ENCODE results near the gene DUSP22.
A peak's percentile ranks its signal among the peaks of the same experiment; 100 is the strongest.

The DUSP22 gene

GRCh38 chr6:336159-337114, 44.1 kb downstream of the DUSP22 start:
- Histone ChIP-seq H3K27ac (ENCODE audit: low read depth, low read length) (no peak overlapping the region), H3K9me3 (ENCODE audit: control insufficient read depth in 5 of 5, low read length in 5 of 5) (no peaks in the 10 kb centered on the region), H3K9ac (ENCODE audit: low read length in 5 of 5) (no peak overlapping the region), H3K36me3 (ENCODE audit: control insufficient read depth in 5 of 5, insufficient read depth in 5 of 5, low read length in 5 of 5) (peaks cover 0 to 8% (median 3%) of the 10 kb centered on the region in 5 donors), H3K27me3 (ENCODE audit: control insufficient read depth in 5 of 5, insufficient read depth in 4 of 5, low read length in 5 of 5) (no peaks in the 10 kb centered on the region), H3K4me3 (ENCODE audit: low read depth in 1 of 5, low read length in 5 of 5) (no peak overlapping the region), H3K4me1 (ENCODE audit: control insufficient read depth in 5 of 5, insufficient read depth in 5 of 5, low read length in 5 of 5) (peaks cover 5 to 56% (median 31%) of the 10 kb centered on the region in 5 donors)

- H3K4me3 ChIP-seq (ENCODE audit: low read depth in 1 of 5, low read length in 5 of 5): no peak overlapping the region
- peaks cover 2 to 55% (median 32%) of the 10 kb centered on the region in 5 donors for H3K4me1 ChIP-seq (ENCODE audit: control insufficient read depth in 5 of 5, insufficient read depth in 5 of 5, low read length in 5 of 5)
- H3K27me3 ChIP-seq (ENCODE audit: control insufficient read depth in 5 of 5, insufficient read depth in 4 of 5, low read length in 5 of 5): no peaks in the 10 kb centered on the region
- H3K36me3 ChIP-seq (ENCODE audit: control insufficient read depth in 5 of 5, insufficient read depth in 5 of 5, low read length in 5 of 5): peaks cover 0 to 11% (median 3%) of the 10 kb centered on the region in 5 donors
- H3K9ac ChIP-seq (ENCODE audit: low read length in 5 of 5): no peak overlapping the region
- H3K27ac ChIP-seq (ENCODE audit: low read depth, low read length): no peak overlapping the region
- H3K9me3 ChIP-seq (ENCODE audit: control insufficient read depth in 5 of 5, low read length in 5 of 5): no peaks in the 10 kb centered on the region
Observed at GRCh38 chr6:337805-338368, 45.6 kb downstream of the DUSP22 start.

- Histone ChIP-seq H3K36me3 (ENCODE audit: control insufficient read depth in 5 of 5, insufficient read depth in 5 of 5, low read length in 5 of 5) (peaks cover 0 to 11% (median 3%) of the 10 kb centered on the region in 5 donors), H3K4me1 (ENCODE audit: control insufficient read depth in 5 of 5, insufficient read depth in 5 of 5, low read length in 5 of 5) (peaks cover 0 to 51% (median 28%) of the 10 kb centered on the region in 5 donors), H3K4me3 (ENCODE audit: low read depth in 1 of 5, low read length in 5 of 5) (no peak overlapping the region), H3K9me3 (ENCODE audit: control insufficient read depth in 5 of 5, low read length in 5 of 5) (no peaks in the 10 kb centered on the region), H3K9ac (ENCODE audit: low read length in 5 of 5) (no peak overlapping the region), H3K27me3 (ENCODE audit: control insufficient read depth in 5 of 5, insufficient read depth in 4 of 5, low read length in 5 of 5) (no peaks in the 10 kb centered on the region), H3K27ac (ENCODE audit: low read depth, low read length) (no peak overlapping the region)
Observed at GRCh38 chr6:338815-339262, 46.6 kb downstream of the DUSP22 start.

DNA sequence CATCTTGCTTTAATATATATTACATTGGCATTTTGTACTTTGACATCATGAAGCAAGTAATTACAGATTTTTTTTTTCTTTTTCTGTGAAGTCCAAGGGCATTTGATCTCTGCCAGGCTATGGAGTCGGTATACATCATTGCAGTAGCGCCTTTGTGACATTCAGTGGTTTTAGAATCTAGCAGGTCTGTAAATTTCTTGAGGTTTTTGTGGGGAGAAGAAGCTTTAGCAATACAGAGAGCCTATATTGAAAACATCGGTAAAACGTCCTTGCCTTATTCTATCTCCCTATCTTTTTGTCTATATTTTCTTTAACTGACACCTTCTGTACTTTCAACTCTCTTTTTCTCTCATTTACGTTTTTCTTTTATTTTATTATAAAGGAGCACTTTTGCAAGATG, 47.2 kb downstream of the DUSP22 start:
- Histone ChIP-seq H3K27ac (ENCODE audit: low read depth, low read length) (no peak overlapping the region), H3K36me3 (ENCODE audit: control insufficient read depth in 5 of 5, insufficient read depth in 5 of 5, low read length in 5 of 5) (peaks cover 0 to 11% (median 3%) of the 10 kb centered on the region in 5 donors), H3K27me3 (ENCODE audit: control insufficient read depth in 5 of 5, insufficient read depth in 4 of 5, low read length in 5 of 5) (no peaks in the 10 kb centered on the region), H3K9ac (ENCODE audit: low read length in 5 of 5) (no peak overlapping the region), H3K9me3 (ENCODE audit: control insufficient read depth in 5 of 5, low read length in 5 of 5) (no peaks in the 10 kb centered on the region), H3K4me1 (ENCODE audit: control insufficient read depth in 5 of 5, insufficient read depth in 5 of 5, low read length in 5 of 5) (peaks cover 0 to 53% (median 30%) of the 10 kb centered on the region in 5 donors), H3K4me3 (ENCODE audit: low read depth in 1 of 5, low read length in 5 of 5) (no peak overlapping the region)

GRCh38 chr6:340186-340955, 48.1 kb downstream of the DUSP22 start:
- Histone ChIP-seq H3K9ac (ENCODE audit: low read length in 5 of 5) (no peak overlapping the region), H3K36me3 (ENCODE audit: control insufficient read depth in 5 of 5, insufficient read depth in 5 of 5, low read length in 5 of 5) (peaks cover 0 to 11% (median 3%) of the 10 kb centered on the region in 5 donors), H3K9me3 (ENCODE audit: control insufficient read depth in 5 of 5, low read length in 5 of 5) (no peaks in the 10 kb centered on the region), H3K4me1 (ENCODE audit: control insufficient read depth in 5 of 5, insufficient read depth in 5 of 5, low read length in 5 of 5) (peaks cover 4 to 53% (median 34%) of the 10 kb centered on the region in 5 donors), H3K4me3 (ENCODE audit: low read depth in 1 of 5, low read length in 5 of 5) (peak overlapping the region in 1 of 5 donors; percentile 43), H3K27me3 (ENCODE audit: control insufficient read depth in 5 of 5, insufficient read depth in 4 of 5, low read length in 5 of 5) (no peaks in the 10 kb centered on the region), H3K27ac (ENCODE audit: low read depth, low read length) (no peak overlapping the region)

- Histone ChIP-seq H3K4me3 (ENCODE audit: low read depth in 1 of 5, low read length in 5 of 5) (peak overlapping the region in 2 of 5 donors; percentile 15 to 43), H3K9me3 (ENCODE audit: control insufficient read depth in 5 of 5, low read length in 5 of 5) (no peaks in the 10 kb centered on the region), H3K27ac (ENCODE audit: low read depth, low read length) (no peak overlapping the region), H3K4me1 (ENCODE audit: control insufficient read depth in 5 of 5, insufficient read depth in 5 of 5, low read length in 5 of 5) (peaks cover 4 to 50% (median 32%) of the 10 kb centered on the region in 5 donors), H3K27me3 (ENCODE audit: control insufficient read depth in 5 of 5, insufficient read depth in 4 of 5, low read length in 5 of 5) (no peaks in the 10 kb centered on the region), H3K36me3 (ENCODE audit: control insufficient read depth in 5 of 5, insufficient read depth in 5 of 5, low read length in 5 of 5) (peaks cover 0 to 15% (median 4%) of the 10 kb centered on the region in 5 donors), H3K9ac (ENCODE audit: low read length in 5 of 5) (no peak overlapping the region)
Observed at GRCh38 chr6:340991-341827, 48.9 kb downstream of the DUSP22 start.

- no peak overlapping the region for H3K9ac ChIP-seq (ENCODE audit: low read length in 5 of 5)
- no peak overlapping the region for H3K27ac ChIP-seq (ENCODE audit: low read depth, low read length)
- H3K36me3 ChIP-seq (ENCODE audit: control insufficient read depth in 5 of 5, insufficient read depth in 5 of 5, low read length in 5 of 5): peaks cover 0 to 25% (median 5%) of the 10 kb centered on the region in 5 donors
- no peak overlapping the region for H3K4me3 ChIP-seq (ENCODE audit: low read depth in 1 of 5, low read length in 5 of 5)
- H3K4me1 ChIP-seq (ENCODE audit: control insufficient read depth in 5 of 5, insufficient read depth in 5 of 5, low read length in 5 of 5): peaks cover 4 to 42% (median 33%) of the 10 kb centered on the region in 5 donors
- H3K27me3 ChIP-seq (ENCODE audit: control insufficient read depth in 5 of 5, insufficient read depth in 4 of 5, low read length in 5 of 5): no peaks in the 10 kb centered on the region
- H3K9me3 ChIP-seq (ENCODE audit: control insufficient read depth in 5 of 5, low read length in 5 of 5): no peaks in the 10 kb centered on the region
Observed at GRCh38 chr6:341914-342831, 49.9 kb downstream of the DUSP22 start.

GRCh38 chr6:342832-343179, 50.5 kb downstream of the DUSP22 start:
- H3K27me3 ChIP-seq (ENCODE audit: control insufficient read depth in 5 of 5, insufficient read depth in 4 of 5, low read length in 5 of 5): no peaks in the 10 kb centered on the region
- H3K9me3 ChIP-seq (ENCODE audit: control insufficient read depth in 5 of 5, low read length in 5 of 5): no peaks in the 10 kb centered on the region
- H3K4me1 ChIP-seq (ENCODE audit: control insufficient read depth in 5 of 5, insufficient read depth in 5 of 5, low read length in 5 of 5): peaks cover 4 to 38% (median 28%) of the 10 kb centered on the region in 5 donors
- H3K27ac ChIP-seq (ENCODE audit: low read depth, low read length): no peak overlapping the region
- no peak overlapping the region for H3K4me3 ChIP-seq (ENCODE audit: low read depth in 1 of 5, low read length in 5 of 5)
- H3K9ac ChIP-seq (ENCODE audit: low read length in 5 of 5): no peak overlapping the region
- H3K36me3 ChIP-seq (ENCODE audit: control insufficient read depth in 5 of 5, insufficient read depth in 5 of 5, low read length in 5 of 5): peaks cover 0 to 31% (median 7%) of the 10 kb centered on the region in 5 donors

Measured in subcutaneous abdominal adipose tissue (tissue), 5 donors.